ENCODE results near the gene FUT7.

DNA sequence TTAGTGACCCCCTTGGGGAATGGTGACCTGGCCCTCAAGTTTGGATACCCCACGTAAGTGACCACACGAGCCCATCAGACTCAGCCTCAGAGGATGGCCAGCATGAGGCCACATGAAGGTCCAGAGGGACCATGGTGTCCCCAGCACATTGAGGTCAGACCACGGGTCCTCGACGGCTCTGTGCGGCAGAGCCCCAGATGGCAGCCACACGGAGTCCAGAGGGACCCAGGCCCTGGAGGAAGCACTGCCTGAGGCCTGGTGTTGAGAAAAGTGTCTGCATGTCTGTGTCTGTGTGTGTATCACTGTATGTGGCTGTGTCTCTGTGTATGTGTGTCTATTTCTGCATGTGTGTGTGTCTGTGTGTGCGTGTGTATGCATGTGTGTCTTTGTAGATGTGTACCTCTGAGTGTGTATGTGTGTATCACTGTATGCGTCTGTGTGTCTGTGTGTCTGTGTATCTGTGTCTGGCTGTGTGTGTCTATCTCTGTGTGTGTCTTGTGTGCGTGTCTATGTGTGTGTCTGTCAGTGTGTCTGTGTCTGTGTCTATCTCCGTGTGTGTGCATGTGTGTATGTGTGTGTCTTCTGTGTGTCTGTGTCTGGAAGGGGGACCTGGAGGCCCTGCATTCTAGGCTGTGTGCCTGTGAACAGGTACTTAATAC, 48.1 kb downstream of the FUT7 start:
- TF ChIP-seq CTCF (IDR thresholded peaks at IDR 0.05) (no peak), POLR2A (IDR thresholded peaks at IDR 0.05) (no peak), EP300 (IDR thresholded peaks at IDR 0.05) (peak in 1 of 2 donors; percentile 33)

All from tibial nerve (tissue), 4 donors.